A172 (cell line): ENCODE results near the gene TUBA3D. TPM values are rescaled to one million over a fixed set of nuclear protein-coding genes. Genes with fewer than 3 reads are reported as not detected.

Source experiments
- total RNA-seq: library from RNA; depleted of rRNA; stranded (reverse); fragments of >200 nt; shearing (Covaris generic); gene quantifications from 2 replicates; pipeline ENCODE4 v1.2.3, GENCODE V29; 2014; rRNA removed

TUBA3D gene
- total RNA-seq, 1 experiment from 2014 or later: not detected

Other genes starting within 250 kb of the TUBA3D start
- gene RAB6D, start 112.0 kb upstream of the TUBA3D start, total RNA-seq: not detected in 2 replicates
- gene MZT2A, start 16.3 kb downstream of the TUBA3D start, total RNA-seq: 197 and 243 TPM in 2 replicates
- gene CCDC74A, start 51.8 kb downstream of the TUBA3D start, total RNA-seq: 92.8 and 117 TPM in 2 replicates